HG03095 (cell line): ENCODE data around the gene AP4E1.
"Not testable (repeated sequence)": the region's sequence is repeated elsewhere in the genome, so short reads cannot be mapped to it uniquely, and the experiment has no call there.

Experiments used
- ATAC-seq: cut with Tn5 transposase; IDR thresholded peaks from one replicate; pipeline ENCODE4 v1.9.1; 2021; ENCODE audit warnings: moderate library complexity; ENCODE audit not compliant: unreplicated experiment

Gene AP4E1

GRCh38 chr15:50908209-50909009, at the start of gene AP4E1:
AP4E1 (plus strand) TSS chr15:50908683; CDS start chr15:50908779, 96 bp downstream.
- peak; percentile 46 for ATAC-seq

DNA sequence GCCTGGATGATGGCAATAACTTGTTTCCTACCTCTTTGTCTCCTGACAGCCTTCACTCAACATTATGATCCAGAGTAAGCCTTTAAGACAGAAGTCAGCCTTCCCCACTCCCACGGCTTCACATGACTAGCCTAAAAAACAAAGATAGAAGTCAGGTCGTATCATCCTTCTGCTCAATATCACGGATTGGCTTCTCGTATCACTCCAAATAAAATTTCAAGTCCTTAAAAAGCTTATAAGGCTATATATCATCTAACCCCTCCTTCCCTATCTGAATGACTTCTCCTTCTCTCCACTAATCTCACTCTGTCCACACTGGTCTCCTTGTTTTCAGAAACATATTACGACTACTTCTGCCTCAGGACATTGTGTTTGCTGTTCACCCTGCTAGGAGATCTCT, 47.7 kb upstream of the AP4E1 start:
- no peak for ATAC-seq

GRCh38 chr15:50862553-50862952, 45.9 kb upstream of the AP4E1 start:
- no peak for ATAC-seq

GRCh38 chr15:50864873-50865272, 43.6 kb upstream of the AP4E1 start:
- no peak for ATAC-seq

GRCh38 chr15:50865515-50866353, 42.7 kb upstream of the AP4E1 start:
- ATAC-seq = no peak

- ATAC-seq = no peak
Measured at GRCh38 chr15:50871832-50872231, 36.7 kb upstream of the AP4E1 start.

DNA sequence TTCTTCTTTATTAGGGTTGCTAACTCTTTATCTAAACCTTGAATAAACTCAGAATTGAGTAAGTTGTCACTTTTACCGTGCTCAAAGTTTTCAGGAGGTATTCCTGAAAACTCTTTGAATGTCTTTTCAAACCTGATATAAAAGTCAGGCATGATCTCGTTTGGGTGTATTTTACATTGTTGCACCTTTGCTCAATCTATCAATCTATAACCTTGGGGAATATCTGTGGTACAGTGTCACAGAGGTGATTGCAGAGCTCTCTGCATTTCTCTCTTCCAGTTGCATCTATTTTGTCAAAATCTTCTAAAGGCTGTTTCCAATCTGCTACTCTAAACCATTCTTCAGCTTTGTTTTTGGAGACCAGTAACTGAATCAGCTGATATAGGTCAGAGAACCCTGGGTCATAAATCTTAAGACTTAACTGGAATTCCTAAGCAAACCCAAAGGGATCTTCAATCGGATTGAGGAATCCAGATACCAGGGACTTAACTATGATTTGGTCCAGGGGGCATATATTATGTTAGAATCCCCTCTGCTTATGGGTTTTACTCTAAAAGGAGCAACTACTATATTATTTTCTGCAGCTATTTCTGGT, 35.6 kb upstream of the AP4E1 start:
- ATAC-seq = no peak

DNA sequence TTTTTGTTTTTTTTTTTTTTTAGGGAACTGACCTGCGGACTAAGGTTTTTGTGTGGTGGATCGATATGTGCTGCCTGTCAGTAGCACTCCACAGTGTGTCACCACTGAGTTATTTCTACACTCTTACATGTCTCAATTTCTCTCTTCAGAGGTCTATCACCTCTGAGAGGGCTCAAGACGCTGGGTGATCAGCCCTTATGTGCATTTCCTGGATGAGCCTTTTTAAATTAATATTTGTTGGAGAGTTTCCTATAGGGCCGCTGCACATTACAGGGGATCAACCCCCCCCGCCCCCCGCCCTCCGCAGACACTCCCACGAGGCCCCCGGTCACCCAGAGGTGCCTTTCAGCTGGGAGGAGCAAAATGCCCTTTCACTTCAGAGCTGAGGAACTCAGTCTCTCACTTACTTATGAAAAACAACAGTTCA, 34.5 kb upstream of the AP4E1 start:
- ATAC-seq = peak; percentile 46

DNA sequence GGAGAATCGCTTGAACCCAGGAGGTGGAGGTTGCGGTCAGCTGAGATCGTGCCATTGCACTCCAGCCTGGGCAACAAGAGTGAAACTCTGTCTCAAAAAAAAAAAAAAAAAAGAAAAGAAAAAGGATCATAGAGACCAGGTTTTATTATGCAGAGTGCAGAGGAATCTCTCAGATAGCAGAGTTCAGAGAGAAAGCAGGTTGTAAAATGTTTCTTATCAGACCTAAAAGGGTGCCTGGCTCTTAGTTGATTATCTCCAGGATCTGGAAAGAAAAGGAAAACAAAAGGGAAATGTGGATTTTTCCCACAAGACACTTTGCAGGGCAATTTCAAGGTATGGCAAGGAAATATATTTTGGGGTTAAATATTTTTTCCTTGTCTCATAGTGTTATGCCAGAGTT, 33.2 kb upstream of the AP4E1 start:
- ATAC-seq = not testable (repeated sequence)

- ATAC-seq = no peak
Measured at GRCh38 chr15:50876260-50876988, 32.1 kb upstream of the AP4E1 start.

DNA sequence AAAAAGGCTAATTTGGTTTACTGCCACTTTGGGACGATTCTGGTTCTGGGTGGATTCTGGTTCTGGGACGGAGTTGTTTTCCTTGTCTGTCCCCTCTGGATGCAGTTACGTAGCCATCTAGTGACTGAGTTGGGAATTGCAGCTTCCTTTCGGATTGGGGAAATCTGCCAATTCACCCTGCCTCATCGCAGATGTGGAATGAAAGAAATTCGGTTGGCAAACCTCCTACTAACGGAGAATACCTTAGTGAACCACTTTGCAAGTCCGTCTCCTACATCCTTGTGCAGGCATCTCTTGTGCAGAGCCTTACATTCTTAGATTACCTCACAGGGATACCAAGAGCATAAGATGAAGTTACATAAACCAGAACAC, 31.5 kb upstream of the AP4E1 start:
- ATAC-seq = no peak

DNA sequence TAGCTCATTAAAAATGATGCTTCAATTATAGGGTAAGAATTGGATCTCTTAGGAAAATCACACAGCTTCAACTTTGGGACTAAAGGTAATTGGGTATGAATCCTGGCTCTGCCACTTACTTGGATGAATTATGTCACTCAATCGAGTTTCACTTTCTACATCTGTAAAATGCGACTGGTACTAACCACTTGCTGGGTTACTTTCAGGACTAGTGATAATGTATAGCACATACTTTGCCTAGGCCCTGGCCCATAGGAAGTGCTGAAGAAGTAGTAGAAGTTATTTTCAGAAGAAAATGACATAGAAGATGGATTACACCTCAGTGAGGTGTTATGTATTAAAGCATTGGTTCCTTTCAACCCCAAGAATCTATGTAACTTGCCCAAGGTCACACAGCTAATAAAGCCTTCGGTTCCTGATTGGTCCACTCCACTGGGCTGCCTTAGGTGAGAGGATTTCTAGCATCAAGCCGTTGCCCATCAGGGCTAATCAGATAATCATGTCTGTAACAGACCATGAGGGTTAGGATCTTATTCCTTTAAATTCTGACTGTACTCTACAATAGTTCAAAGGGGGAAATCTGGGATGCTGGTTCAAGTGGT, 29.4 kb upstream of the AP4E1 start:
- ATAC-seq = peak; percentile 40

- ATAC-seq = no peak
Measured at GRCh38 chr15:50880206-50880605, 28.3 kb upstream of the AP4E1 start.

- ATAC-seq = no peak
Measured at GRCh38 chr15:50880651-50881114, 27.8 kb upstream of the AP4E1 start.

DNA sequence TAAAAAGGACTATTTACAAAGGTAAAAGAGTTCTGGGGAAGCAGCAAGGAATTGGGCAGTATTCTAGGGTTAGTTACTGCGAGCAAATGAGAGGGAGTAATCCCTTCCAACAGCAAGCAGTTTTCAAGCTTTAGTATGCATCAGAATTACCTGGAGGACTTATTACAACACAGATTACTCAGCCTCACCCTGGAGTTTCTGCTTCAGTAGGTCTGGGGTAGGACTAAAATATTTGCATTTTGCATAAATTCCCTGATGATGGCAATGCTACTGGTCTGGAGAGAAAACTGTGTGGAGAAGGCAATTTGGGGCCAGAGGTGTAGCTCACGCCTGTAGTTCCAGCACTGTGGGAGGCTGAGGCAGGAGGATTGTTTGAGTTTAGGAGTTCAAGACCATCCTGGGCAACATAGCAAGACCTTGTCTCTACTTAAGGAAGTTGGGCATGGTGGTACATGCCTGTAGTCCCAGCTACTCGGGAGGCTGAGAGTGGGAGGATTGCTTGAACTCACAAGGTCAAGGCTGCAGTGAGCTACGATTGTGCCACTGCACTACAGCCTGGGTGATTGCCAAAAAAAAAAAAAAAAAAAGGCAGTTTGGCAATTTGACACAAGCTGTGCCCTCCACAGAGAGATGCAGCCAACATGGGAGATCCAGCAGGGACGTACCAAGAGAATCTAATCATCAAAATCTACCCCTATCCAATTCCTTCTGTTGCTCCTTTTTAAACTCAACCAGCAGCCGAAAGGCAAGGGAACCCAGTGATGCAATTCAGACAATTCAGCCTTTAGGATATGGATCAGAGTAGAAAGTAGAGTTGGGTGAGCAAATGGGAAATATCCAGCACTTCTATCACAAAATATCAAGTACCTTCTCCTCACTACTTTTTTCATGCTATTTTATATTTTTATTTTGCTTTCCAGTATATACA, 27.1 kb upstream of the AP4E1 start:
- no peak for ATAC-seq

DNA sequence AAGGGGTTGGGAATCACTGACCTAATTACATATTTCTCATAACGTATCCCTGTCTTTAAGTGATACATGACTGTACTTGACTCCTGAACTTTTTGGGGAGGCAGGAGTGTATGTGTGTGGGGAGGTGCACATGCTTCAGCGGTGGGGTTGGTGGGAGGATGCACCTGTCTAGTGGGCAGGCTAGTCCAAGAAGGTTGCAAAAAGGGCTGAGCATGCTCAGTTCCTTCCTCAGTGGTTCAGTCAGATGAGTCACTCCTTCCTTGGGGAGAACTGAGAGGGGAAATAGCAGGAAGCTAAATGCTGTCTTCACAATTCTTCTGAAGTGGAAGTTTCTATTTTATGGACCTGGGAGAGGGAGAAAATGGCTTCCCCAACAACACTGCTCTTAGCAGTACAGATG, 24.6 kb upstream of the AP4E1 start:
- no peak for ATAC-seq

GRCh38 chr15:50884540-50884939, 23.9 kb upstream of the AP4E1 start:
- no peak for ATAC-seq

GRCh38 chr15:50886139-50886467, 22.4 kb upstream of the AP4E1 start:
- no peak for ATAC-seq

GRCh38 chr15:50886611-50887345, 21.7 kb upstream of the AP4E1 start:
- ATAC-seq = no peak
